OCI-LY7 (cell line): Measurements from ENCODE around the gene KHSRP. TPM values are rescaled to one million over a fixed set of nuclear protein-coding genes. Genes with fewer than 3 reads are reported as not detected.
"Not testable (repeated sequence)": the region's sequence is repeated elsewhere in the genome, so short reads cannot be mapped to it uniquely, and the experiment has no call there.

Source experiments
- BruUV-seq: library from RNA; stranded (reverse); fragments of 400-500 nt; replicated peaks from 2 replicates; lab custom pipeline; 2021; lab: Mats Ljungman, UMichigan
- CTCF ChIA-PET: fragments of 300-600 bp; sonication (Branson Sonifier 250); formaldehyde crosslinking; loops from one replicate; lab custom pipeline; 2022; ENCODE audit warnings: antibody characterized with exemption; ENCODE audit not compliant: unreplicated experiment; lab: Charles Lee
- POLR2A ChIA-PET: fragments of 300-600 bp; sonication (Branson Sonifier 250); formaldehyde crosslinking; loops from one replicate; lab custom pipeline; 2022; ENCODE audit warnings: antibody characterized with exemption; lab: Charles Lee
- DNase-seq: peaks from one replicate; pipeline ENCODE4 v3.0.0-alpha.2; 2015; ENCODE audit warnings: low spot score
- H2AFZ ChIP-seq: fragments of 200-600 bp; sonication (generic), shearing (Covaris generic); 2 replicates; pipeline ENCODE4 v1.6.1; 2014; ENCODE audit warnings: mild to moderate bottlenecking, antibody characterized with exemption, low read length, moderate library complexity
- H3K27ac ChIP-seq: fragments of 200-600 bp; sonication (generic); 2 replicates; pipeline ENCODE4 v1.5.1; 2014; ENCODE audit warnings: mixed run types, low read depth, mild to moderate bottlenecking, moderate library complexity, low read length, inconsistent platforms; ENCODE audit not compliant: poor library complexity, severe bottlenecking
- H3K36me3 ChIP-seq: fragments of 200-600 bp; sonication (generic); 2 replicates; pipeline ENCODE4 v1.6.1; 2014; ENCODE audit warnings: mild to moderate bottlenecking, antibody characterized with exemption, low read length, moderate library complexity, mixed read lengths; ENCODE audit not compliant: insufficient read depth
- H3K4me1 ChIP-seq: fragments of 200-600 bp; sonication (generic); 2 replicates; pipeline ENCODE4 v1.5.1; 2014; ENCODE audit warnings: mild to moderate bottlenecking, low read length; ENCODE audit not compliant: insufficient read depth, poor library complexity, severe bottlenecking
- H3K4me2 ChIP-seq: fragments of 200-600 bp; sonication (generic); 2 replicates; pipeline ENCODE4 v1.6.1; 2014; ENCODE audit warnings: mild to moderate bottlenecking, low read length
- H3K4me3 ChIP-seq: fragments of 200-600 bp; sonication (generic); 2 replicates; pipeline ENCODE4 v1.5.1; 2014; ENCODE audit warnings: mild to moderate bottlenecking, low read depth, low read length; ENCODE audit not compliant: poor library complexity, severe bottlenecking
- H3K79me2 ChIP-seq: fragments of 200-600 bp; sonication (generic); 2 replicates; pipeline ENCODE4 v1.6.1; 2016; ENCODE audit warnings: low read depth, mild to moderate bottlenecking, low read length, moderate library complexity, mixed read lengths; ENCODE audit not compliant: insufficient read depth
- H3K9me2 ChIP-seq: fragments of 200-600 bp; sonication (generic); 2 replicates; pipeline ENCODE4 v1.6.1; 2016; ENCODE audit warnings: mild to moderate bottlenecking, low read length, mixed read lengths; ENCODE audit not compliant: insufficient read depth
- H3K9me3 ChIP-seq: fragments of 200-600 bp; sonication (generic); 2 replicates; pipeline ENCODE4 v1.6.1; 2014; ENCODE audit warnings: mild to moderate bottlenecking, mixed run types, low read length, mixed read lengths
- H4K20me1 ChIP-seq: fragments of 200-600 bp; sonication (generic); 2 replicates; pipeline ENCODE4 v1.6.1; 2014; ENCODE audit warnings: mild to moderate bottlenecking, antibody characterized with exemption, low read length, moderate library complexity, mixed read lengths; ENCODE audit not compliant: insufficient read depth
- EZH2phosphoT487 ChIP-seq: fragments of 200-600 bp; sonication (generic); IDR thresholded peaks from 2 replicates; pipeline ENCODE4 v1.6.1; 2018; ENCODE audit warnings: low read depth, borderline replicate concordance, mild to moderate bottlenecking, mixed run types, antibody characterized with exemption, low read length, moderate library complexity, mixed read lengths
- intact Hi-C: fragments of 100-400 bp; cut with micrococcal nuclease; formaldehyde crosslinking; loops from one replicate; pipeline ENCODE4 v1.10.0; 2022; ENCODE audit not compliant: unreplicated experiment
- total RNA-seq, 2 experiments: library from RNA; depleted of rRNA in 1 of 2; stranded (reverse); fragments of >200 nt in 1 of 2; shearing (Covaris generic) in 1 of 2; gene quantifications; 2 replicates each; pipeline ENCODE4 v1.2.3, GENCODE V29; 2014 to 2022
- TF ChIP-seq, protein P1 (sequence below): fragments of 200-600 bp; sonication (generic); conservative IDR thresholded peaks from 2 replicates; pipeline ENCODE4 v1.5.1; 2014; ENCODE audit warnings: mild to moderate bottlenecking, antibody characterized with exemption, low read length, moderate library complexity, mixed read lengths

KHSRP gene
- total RNA-seq, 2 experiments from 2014 or later: 255 to 499 TPM

- ChIA-PET POLR2A (interaction anchor here (0.7 kb wide), 3 partner anchors 200 to 1466 kb away, joined by 3 to 4 read pairs (median 3); no protein-coding TSS in a partner anchor), CTCF (no interaction called here)
- H3K9me2 ChIP-seq: no peaks in the 10 kb centered on the region
- H3K9me3 ChIP-seq: no peaks in the 10 kb centered on the region
- H3K4me1 ChIP-seq: no peaks in the 10 kb centered on the region
- no peak overlapping the region for H3K27ac ChIP-seq
- no peaks in the 10 kb centered on the region for H3K79me2 ChIP-seq
- BruUV-seq: no TSS peak
- H4K20me1 ChIP-seq: no peaks in the 10 kb centered on the region
- no peak overlapping the region for H3K4me3 ChIP-seq
- intact Hi-C loops: no loop called here
- H3K36me3 ChIP-seq: no peaks in the 10 kb centered on the region
- no peak overlapping the region for H2AFZ ChIP-seq
- H3K4me2 ChIP-seq: no peak overlapping the region
- TF ChIP-seq EZH2phosphoT487: no peak
- TF ChIP-seq, protein P1, sequence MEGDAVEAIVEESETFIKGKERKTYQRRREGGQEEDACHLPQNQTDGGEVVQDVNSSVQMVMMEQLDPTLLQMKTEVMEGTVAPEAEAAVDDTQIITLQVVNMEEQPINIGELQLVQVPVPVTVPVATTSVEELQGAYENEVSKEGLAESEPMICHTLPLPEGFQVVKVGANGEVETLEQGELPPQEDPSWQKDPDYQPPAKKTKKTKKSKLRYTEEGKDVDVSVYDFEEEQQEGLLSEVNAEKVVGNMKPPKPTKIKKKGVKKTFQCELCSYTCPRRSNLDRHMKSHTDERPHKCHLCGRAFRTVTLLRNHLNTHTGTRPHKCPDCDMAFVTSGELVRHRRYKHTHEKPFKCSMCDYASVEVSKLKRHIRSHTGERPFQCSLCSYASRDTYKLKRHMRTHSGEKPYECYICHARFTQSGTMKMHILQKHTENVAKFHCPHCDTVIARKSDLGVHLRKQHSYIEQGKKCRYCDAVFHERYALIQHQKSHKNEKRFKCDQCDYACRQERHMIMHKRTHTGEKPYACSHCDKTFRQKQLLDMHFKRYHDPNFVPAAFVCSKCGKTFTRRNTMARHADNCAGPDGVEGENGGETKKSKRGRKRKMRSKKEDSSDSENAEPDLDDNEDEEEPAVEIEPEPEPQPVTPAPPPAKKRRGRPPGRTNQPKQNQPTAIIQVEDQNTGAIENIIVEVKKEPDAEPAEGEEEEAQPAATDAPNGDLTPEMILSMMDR: no peak
- DNase-seq: no peak
Measured at GRCh38 chr19:6402837-6403608, 21.6 kb downstream of the KHSRP start.

- H3K36me3 ChIP-seq: no peaks in the 10 kb centered on the region
- ChIA-PET CTCF (no interaction called here), POLR2A (interaction anchor here (0.7 kb wide), 1 partner anchor 199 kb away, joined by 4 read pairs; no protein-coding TSS in a partner anchor)
- H2AFZ ChIP-seq: no peak overlapping the region
- no peak overlapping the region for H3K27ac ChIP-seq
- H4K20me1 ChIP-seq: no peaks in the 10 kb centered on the region
- H3K9me3 ChIP-seq: no peaks in the 10 kb centered on the region
- no peaks in the 10 kb centered on the region for H3K79me2 ChIP-seq
- H3K4me2 ChIP-seq: no peak overlapping the region
- no peak for DNase-seq
- BruUV-seq: no TSS peak
- intact Hi-C loops: no loop called here
- H3K9me2 ChIP-seq: no peaks in the 10 kb centered on the region
- H3K4me3 ChIP-seq: no peak overlapping the region
- no peak for TF ChIP-seq EZH2phosphoT487
- TF ChIP-seq, protein P1: no peak
- no peaks in the 10 kb centered on the region for H3K4me1 ChIP-seq
Measured at GRCh38 chr19:6402058-6402457, 22.6 kb downstream of the KHSRP start.

DNA sequence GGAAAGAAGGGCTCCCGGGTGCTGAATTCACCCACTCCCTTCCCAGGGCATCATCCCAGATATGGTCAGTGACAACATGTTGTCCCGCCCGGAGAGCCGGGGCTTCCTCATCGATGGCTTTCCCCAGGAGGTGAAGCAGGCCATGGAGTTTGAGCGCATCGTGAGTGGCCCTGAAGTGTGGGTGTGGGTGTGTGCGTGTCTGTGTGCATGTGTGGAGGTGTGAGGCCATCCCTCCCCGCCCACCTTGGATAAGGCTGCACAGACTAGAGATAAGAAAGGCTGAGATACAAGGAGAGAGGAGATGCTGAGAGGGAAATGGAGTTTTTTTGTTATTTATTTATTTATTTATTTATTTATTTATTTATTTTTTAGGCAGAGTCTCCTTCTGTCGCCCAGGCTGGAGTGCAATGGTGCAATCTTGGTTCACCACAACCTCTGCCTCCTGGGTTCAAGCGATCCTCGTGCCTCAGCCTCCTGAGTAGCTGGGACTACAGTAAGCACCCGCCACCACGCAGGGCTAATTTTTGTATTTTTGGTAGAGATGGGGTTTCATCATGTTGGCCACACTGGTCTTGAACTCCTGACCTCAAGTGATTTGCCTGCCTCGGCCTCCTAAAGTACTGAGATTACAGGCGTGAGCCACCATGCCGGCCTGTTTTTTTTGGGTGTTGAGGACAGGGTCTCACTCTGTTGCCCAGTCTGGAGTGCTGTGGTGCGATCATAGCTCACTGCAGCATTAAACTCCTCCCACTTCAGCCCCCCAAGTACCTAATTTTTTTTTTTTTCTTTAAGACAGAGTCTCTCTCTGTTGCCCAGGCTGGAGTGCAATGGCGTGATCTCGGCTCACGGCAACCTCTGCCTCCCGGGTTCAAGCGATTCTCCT is 24.3 kb downstream of the KHSRP start:
- H3K9me2 ChIP-seq, H3K79me2 ChIP-seq, H3K36me3 ChIP-seq, H2AFZ ChIP-seq, H3K27ac ChIP-seq, CTCF ChIA-PET, H3K4me1 ChIP-seq, H4K20me1 ChIP-seq, H3K4me2 ChIP-seq, DNase-seq, H3K4me3 ChIP-seq, intact Hi-C loops, H3K9me3 ChIP-seq, BruUV-seq: not testable (repeated sequence)
- POLR2A ChIA-PET: interaction anchor here (0.6 kb wide), 1 partner anchor 400 kb away, joined by 3 read pairs; no protein-coding TSS in a partner anchor
